ENCODE data around the gene SLC26A5. TPM values are rescaled to one million over a fixed set of nuclear protein-coding genes. Genes with fewer than 3 reads are reported as not detected.
A peak's percentile ranks its signal among the peaks of the same experiment; 100 is the strongest.

Gene SLC26A5
- total and polyA plus RNA-seq, 2 experiments from 2014 or later, result 0.12 to 0.15 TPM

GRCh38 chr7:103344453-103345149 is 101.4 kb downstream of the SLC26A5 start, which contains the start of gene DNAJC2:
TSS of gene DNAJC2 (minus strand) at chr7:103344767. CDS start at chr7:103344622, 145 bp downstream.
- peak; percentile 94 to 97 for DNase-seq (ENCODE audit: low read depth in 1 of 2, low spot score in 1 of 2)
- H3K4me3 ChIP-seq, result peak within 1 kb of the TSS; percentile 86
- no peaks in the 10 kb centered on the region for H3K9me3 ChIP-seq (ENCODE audit: low read depth)

GRCh38 chr7:103343758-103344452 is 102.1 kb downstream of the SLC26A5 start:
- H3K9me3 ChIP-seq (ENCODE audit: low read depth), result no peaks in the 10 kb centered on the region
- H3K4me3 ChIP-seq, result peak overlapping the region; percentile 86
- peak overlapping the region; percentile 76 for H3K27ac ChIP-seq
- no peaks in the 10 kb centered on the region for H3K27me3 ChIP-seq
- DNase-seq (ENCODE audit: low read depth in 1 of 2, low spot score in 1 of 2), result peak; percentile 23
- no peak for TF ChIP-seq CTCF (IDR thresholded peaks at IDR 0.05; ENCODE audit: low read depth, low read length)
- peaks cover 7% of the 10 kb centered on the region for H3K4me1 ChIP-seq (ENCODE audit: low read depth)
- H3K36me3 ChIP-seq, result peaks cover 19% of the 10 kb centered on the region

More at GRCh38 chr7:103344453-103345149, 101.4 kb downstream of the SLC26A5 start, which contains the start of gene DNAJC2:
- Histone ChIP-seq H3K27ac (peak within 1 kb of the TSS; percentile 76), H3K27me3 (no peaks in the 10 kb centered on the region), H3K36me3 (peaks cover 15% of the 10 kb centered on the region), H3K4me1 (ENCODE audit: low read depth) (peaks cover 10% of the 10 kb centered on the region)
- no peak for TF ChIP-seq CTCF (IDR thresholded peaks at IDR 0.05; ENCODE audit: low read depth, low read length)

- no peak for DNase-seq (ENCODE audit: low read depth in 1 of 2, low spot score in 1 of 2)
- Histone ChIP-seq H3K4me1 (ENCODE audit: low read depth) (peaks cover 5% of the 10 kb centered on the region), H3K4me3 (peak overlapping the region; percentile 86), H3K27ac (no peak overlapping the region), H3K36me3 (peaks cover 19% of the 10 kb centered on the region), H3K27me3 (no peaks in the 10 kb centered on the region), H3K9me3 (ENCODE audit: low read depth) (no peaks in the 10 kb centered on the region)
- no peak for TF ChIP-seq CTCF (IDR thresholded peaks at IDR 0.05; ENCODE audit: low read depth, low read length)
Observed at GRCh38 chr7:103343332-103343731, 102.7 kb downstream of the SLC26A5 start.

- DNase-seq (ENCODE audit: low read depth in 1 of 2, low spot score in 1 of 2), result no peak
- Histone ChIP-seq H3K36me3 (peaks cover 34% of the 10 kb centered on the region), H3K27me3 (no peaks in the 10 kb centered on the region), H3K9me3 (ENCODE audit: low read depth) (no peaks in the 10 kb centered on the region), H3K4me3 (no peak overlapping the region), H3K27ac (peak overlapping the region; percentile 5), H3K4me1 (ENCODE audit: low read depth) (peaks cover 4% of the 10 kb centered on the region)
- TF ChIP-seq CTCF (IDR thresholded peaks at IDR 0.05; ENCODE audit: low read depth, low read length), result no peak
Observed at GRCh38 chr7:103341466-103341865, 104.5 kb downstream of the SLC26A5 start.

GRCh38 chr7:103338864-103339263 is 107.1 kb downstream of the SLC26A5 start:
- TF ChIP-seq CTCF (IDR thresholded peaks at IDR 0.05; ENCODE audit: low read depth, low read length), result no peak
- Histone ChIP-seq H3K36me3 (peaks cover 44% of the 10 kb centered on the region), H3K9me3 (ENCODE audit: low read depth) (no peaks in the 10 kb centered on the region), H3K4me1 (ENCODE audit: low read depth) (peaks cover 4% of the 10 kb centered on the region), H3K4me3 (no peak overlapping the region), H3K27ac (no peak overlapping the region), H3K27me3 (no peaks in the 10 kb centered on the region)
- DNase-seq (ENCODE audit: low read depth in 1 of 2, low spot score in 1 of 2), result no peak

Measured in cardiac muscle cell (in vitro differentiated cells and primary cell).